Neuronal stem cell (in vitro differentiated cells): Measurements from ENCODE around the gene ITGAE.

Source experiments
- DNase-seq: peaks from one replicate; pipeline ENCODE4 v3.0.0-alpha.2; 2013; ENCODE audit warnings: low spot score
- H2AFZ ChIP-seq: one replicate; pipeline ENCODE4 v1.6.1; 2013; ENCODE audit warnings: mild to moderate bottlenecking, low read length, inconsistent platforms
- H2AK5ac ChIP-seq: 2 replicates; pipeline ENCODE4 v1.6.1; 2013; ENCODE audit warnings: low read depth, mild to moderate bottlenecking, inconsistent platforms, low read length, moderate library complexity, mixed read lengths
- H2BK120ac ChIP-seq: 2 replicates; pipeline ENCODE4 v1.6.1; 2013; ENCODE audit warnings: low read depth, mild to moderate bottlenecking, inconsistent platforms, low read length, moderate library complexity, mixed read lengths
- H2BK12ac ChIP-seq: one replicate; pipeline ENCODE4 v1.6.1; 2013; ENCODE audit warnings: low read length, inconsistent platforms
- H2BK15ac ChIP-seq: 2 replicates; pipeline ENCODE4 v1.6.1; 2013; ENCODE audit warnings: mild to moderate bottlenecking, low read length, inconsistent platforms, mixed read lengths
- H2BK5ac ChIP-seq: one replicate; pipeline ENCODE4 v1.6.1; 2013; ENCODE audit warnings: inconsistent platforms, mild to moderate bottlenecking, low read length, moderate library complexity
- H3K14ac ChIP-seq: one replicate; pipeline ENCODE4 v1.6.1; 2013; ENCODE audit warnings: low read length, inconsistent platforms
- H3K18ac ChIP-seq: 2 replicates; pipeline ENCODE4 v1.6.1; 2013; ENCODE audit warnings: low read length, inconsistent platforms
- H3K23ac ChIP-seq: 2 replicates; pipeline ENCODE4 v1.6.1; 2013; ENCODE audit warnings: low read depth, mild to moderate bottlenecking, mixed read lengths, low read length, inconsistent platforms; ENCODE audit not compliant: poor library complexity
- H3K27ac ChIP-seq: replicated peaks from 3 replicates; pipeline ENCODE4 v1.5.1; 2013; ENCODE audit warnings: low read length, inconsistent platforms
- H3K27me3 ChIP-seq, 3 experiments: 2 replicates each; pipeline ENCODE4 v1.6.1; 2013; ENCODE audit warnings: low read length in 3 of 3, mild to moderate bottlenecking in 2 of 3, inconsistent platforms in 1 of 3, low read depth in 1 of 3, mixed read lengths in 1 of 3, moderate library complexity in 1 of 3; ENCODE audit not compliant: control insufficient read depth in 3 of 3, insufficient read depth in 3 of 3
- H3K36me3 ChIP-seq, 2 donors: replicated peaks in 1 of 2; 2 replicates each; pipeline ENCODE4 v1.6.1; 2013; ENCODE audit warnings: low read length in 2 of 2; ENCODE audit not compliant: control insufficient read depth in 2 of 2, insufficient read depth in 2 of 2
- H3K4ac ChIP-seq: 2 replicates; pipeline ENCODE4 v1.6.1; 2013; ENCODE audit warnings: inconsistent platforms, mild to moderate bottlenecking, low read length, moderate library complexity
- H3K4me1 ChIP-seq, 2 donors: 1 replicate in 1 of 2; 2 replicates in 1 of 2; pipeline ENCODE4 v1.6.1; 2013; ENCODE audit warnings: low read length in 2 of 2, low read depth in 1 of 2; ENCODE audit not compliant: control insufficient read depth in 2 of 2, insufficient read depth in 1 of 2
- H3K4me2 ChIP-seq: one replicate; pipeline ENCODE4 v1.6.1; 2013; ENCODE audit warnings: mild to moderate bottlenecking, low read length, inconsistent platforms; ENCODE audit not compliant: insufficient read depth, poor library complexity, severe bottlenecking
- H3K4me3 ChIP-seq, 2 donors: 2 replicates each; pipeline ENCODE4 v1.5.1; 2013; ENCODE audit warnings: low read length in 2 of 2, mild to moderate bottlenecking in 2 of 2, inconsistent platforms in 1 of 2, moderate library complexity in 1 of 2
- H3K79me1 ChIP-seq: one replicate; pipeline ENCODE4 v1.6.1; 2013; ENCODE audit warnings: low read depth, mild to moderate bottlenecking, inconsistent platforms, low read length, moderate library complexity
- H3K9ac ChIP-seq: one replicate; pipeline ENCODE4 v1.6.1; 2013; ENCODE audit warnings: mild to moderate bottlenecking, low read depth, low read length, inconsistent platforms; ENCODE audit not compliant: poor library complexity
- H3K9me3 ChIP-seq, 2 donors: replicated peaks in 1 of 2; 2 replicates each; pipeline versions ENCODE3 to v1.6.1; 2013; ENCODE audit warnings: low read length in 2 of 2, mild to moderate bottlenecking in 2 of 2, inconsistent platforms in 1 of 2, low read depth in 1 of 2, mixed read lengths in 1 of 2, moderate library complexity in 1 of 2; ENCODE audit not compliant: control insufficient read depth in 2 of 2, insufficient read depth in 1 of 2
- H4K8ac ChIP-seq: one replicate; pipeline ENCODE4 v1.6.1; 2013; ENCODE audit warnings: low read depth, mild to moderate bottlenecking, inconsistent platforms, low read length, moderate library complexity
- H4K91ac ChIP-seq: one replicate; pipeline ENCODE4 v1.6.1; 2013; ENCODE audit warnings: low read length, low read depth, mild to moderate bottlenecking, inconsistent platforms; ENCODE audit not compliant: poor library complexity
- WGBS, 2 donors: extraction: QIAGEN DNeasy Blood & Tissue Kit; methylation state at CpG; one replicate each; pipeline ENCODE4 v1.1.7; 2013; ENCODE audit warnings: missing lambda C conversion rate in 2 of 2, mixed read lengths in 1 of 2; ENCODE audit not compliant: insufficient read length in 2 of 2, insufficient replicate concordance in 1 of 2; ENCODE audit errors: extremely low coverage in 2 of 2; 5-methylcytosine and 5-hydroxymethylcytosine counted together

ITGAE gene

GRCh38 chr17:3666516-3666915, 134.5 kb downstream of the ITGAE start:
- no peak overlapping the region for H3K18ac ChIP-seq
- H3K14ac ChIP-seq, result no peak overlapping the region
- peak overlapping the region; percentile 99 for H3K23ac ChIP-seq
- H4K8ac ChIP-seq, result no peak overlapping the region
- no CpG with 5 or more reads among the region's 6 CpGs for WGBS, 2 donors
- H2BK120ac ChIP-seq, result no peak overlapping the region
- peak overlapping the region; percentile 8 to 25 for H3K4me3 ChIP-seq
- no peak overlapping the region for H3K27ac ChIP-seq
- H3K4me2 ChIP-seq, result no peak overlapping the region
- H2AK5ac ChIP-seq, result peak overlapping the region; percentile 47
- no peak overlapping the region for H3K9ac ChIP-seq
- H2BK5ac ChIP-seq, result no peak overlapping the region
- peak overlapping the region; percentile 3 for H2BK15ac ChIP-seq
- H2BK12ac ChIP-seq, result no peak overlapping the region
- H3K79me1 ChIP-seq, result peaks cover 13% of the 10 kb centered on the region
- H3K4me1 ChIP-seq, result peaks cover 9 to 14% of the 10 kb centered on the region in 2 donors
- H3K36me3 ChIP-seq, result peaks cover 7 to 43% of the 10 kb centered on the region in 2 donors
- no peaks in the 10 kb centered on the region for H3K9me3 ChIP-seq
- H2AFZ ChIP-seq, result no peak overlapping the region
- no peak overlapping the region for H3K4ac ChIP-seq
- DNase-seq, result no peak
- no peaks in the 10 kb centered on the region for H3K27me3 ChIP-seq
- no peak overlapping the region for H4K91ac ChIP-seq

- H3K27me3 ChIP-seq, result no peaks in the 10 kb centered on the region
- H2BK15ac ChIP-seq, result no peak overlapping the region
- H3K79me1 ChIP-seq, result peaks cover 13% of the 10 kb centered on the region
- no peak overlapping the region for H3K4ac ChIP-seq
- no peak overlapping the region for H2BK120ac ChIP-seq
- H4K91ac ChIP-seq, result no peak overlapping the region
- no CpG with 5 or more reads among the region's 5 CpGs for WGBS, 2 donors
- no peak overlapping the region for H3K23ac ChIP-seq
- H2AFZ ChIP-seq, result no peak overlapping the region
- no peak for DNase-seq
- H3K18ac ChIP-seq, result no peak overlapping the region
- no peak overlapping the region for H3K4me3 ChIP-seq
- no peak overlapping the region for H3K27ac ChIP-seq
- H2BK5ac ChIP-seq, result no peak overlapping the region
- no peak overlapping the region for H3K9ac ChIP-seq
- no peak overlapping the region for H2BK12ac ChIP-seq
- H4K8ac ChIP-seq, result no peak overlapping the region
- H3K14ac ChIP-seq, result no peak overlapping the region
- no peak overlapping the region for H3K4me2 ChIP-seq
- no peak overlapping the region for H2AK5ac ChIP-seq
- H3K36me3 ChIP-seq, result peaks cover 10 to 46% of the 10 kb centered on the region in 2 donors
- H3K9me3 ChIP-seq, result no peaks in the 10 kb centered on the region
- peaks cover 9 to 14% of the 10 kb centered on the region in 2 donors for H3K4me1 ChIP-seq
Observed at GRCh38 chr17:3665834-3666233, 135.2 kb downstream of the ITGAE start.
